Right lobe of liver (tissue), 6 donors: ENCODE results near the gene CUTC. TPM values are rescaled to one million over a fixed set of nuclear protein-coding genes. Genes with fewer than 3 reads are reported as not detected.

Experiments
- ATAC-seq, 4 donors: fragments of 200-7000 bp; cut with Tn5 transposase; one replicate each; pipeline ENCODE4 v1.9.1; 2020; ENCODE audit warnings: mild to moderate bottlenecking in 4 of 4, moderate library complexity in 4 of 4
- DNase-seq, 3 donors: peaks; one replicate each; pipeline ENCODE4 v3.0.0-alpha.2; 2020
- H3K27ac ChIP-seq, 3 donors: fragments of 200-600 bp; one replicate each; pipeline ENCODE4 v1.8.0; 2022
- H3K27me3 ChIP-seq, 2 donors: fragments of 200-600 bp; one replicate each; pipeline ENCODE4 v1.8.0; 2022
- H3K36me3 ChIP-seq, 4 donors: fragments of 200-600 bp; sonication (generic) in 1 of 4; one replicate each; pipeline versions ENCODE4 v1.5.1 to v1.8.0; 2017 to 2022; ENCODE audit warnings: control low read depth in 1 of 4
- H3K4me1 ChIP-seq, 4 donors: fragments of 200-600 bp; sonication (generic) in 1 of 4; one replicate each; pipeline versions ENCODE4 v1.5.1 to v1.8.0; 2017 to 2022; ENCODE audit warnings: control low read depth in 1 of 4
- H3K4me3 ChIP-seq, 3 donors: fragments of 200-600 bp; one replicate each; pipeline ENCODE4 v1.8.0; 2022
- H3K9me3 ChIP-seq, 4 donors: fragments of 200-600 bp; sonication (generic) in 1 of 4; one replicate each; pipeline versions ENCODE4 v1.5.1 to v1.8.0; 2017 to 2022; ENCODE audit warnings: control low read depth in 1 of 4
- POLR2A ChIP-seq: fragments of 450-650 bp; IDR thresholded peaks from one replicate; pipeline ENCODE4 v1.6.1; 2017; ENCODE audit warnings: antibody characterized with exemption, mild to moderate bottlenecking
- WGBS: methylation state at CpG from one replicate; pipeline ENCODE4 v1.1.6; 2018; ENCODE audit warnings: low coverage, low lambda C conversion rate; ENCODE audit not compliant: insufficient coverage; ENCODE audit errors: missing lambda C conversion rate; 5-methylcytosine and 5-hydroxymethylcytosine counted together
- intact Hi-C, 2 donors: fragments of 100-400 bp; cut with DNase I; formaldehyde crosslinking; loops; one replicate each; pipeline versions ENCODE4 v1.11.2 to v1.14.1; 2022
- total RNA-seq, 6 experiments: library from RNA; depleted of rRNA in 2 of 6; stranded (reverse); fragments of >200 nt in 2 of 6; fragmentation: NEBNext Ultra II Directional in 3 of 6; extraction: Animal tissue kit (Norgen Biotek cat#: 25700) in 3 of 6; gene quantifications; one replicate each; pipeline versions ENCODE4 v1.1.0 to v1.2.4, GENCODE V29; 2016 to 2023
- TF ChIP-seq, protein P1 (sequence below), 4 donors: fragments of 200-600 bp in 3 of 4; fragments of 450-650 bp in 1 of 4; IDR thresholded peaks; one replicate each; pipeline versions ENCODE4 v1.5.1 to v1.8.0; 2016 to 2022; ENCODE audit warnings: antibody characterized with exemption in 4 of 4, mild to moderate bottlenecking in 2 of 4
- donor health status: DM: no; HTN: yes; CAD: no.
- donor health status: DM: no; HTN: no; CAD: no.
- donor health status: DM: no; HTN: no; CAD: no.
- donor health status: DM: no; HTN: yes; CAD: no.
- donor health status: DM: no; HTN: yes; CAD: no.

Gene CUTC
- total RNA-seq, 6 experiments from 2014 or later = 10.2 to 22.8 (median 15.8) TPM

DNA sequence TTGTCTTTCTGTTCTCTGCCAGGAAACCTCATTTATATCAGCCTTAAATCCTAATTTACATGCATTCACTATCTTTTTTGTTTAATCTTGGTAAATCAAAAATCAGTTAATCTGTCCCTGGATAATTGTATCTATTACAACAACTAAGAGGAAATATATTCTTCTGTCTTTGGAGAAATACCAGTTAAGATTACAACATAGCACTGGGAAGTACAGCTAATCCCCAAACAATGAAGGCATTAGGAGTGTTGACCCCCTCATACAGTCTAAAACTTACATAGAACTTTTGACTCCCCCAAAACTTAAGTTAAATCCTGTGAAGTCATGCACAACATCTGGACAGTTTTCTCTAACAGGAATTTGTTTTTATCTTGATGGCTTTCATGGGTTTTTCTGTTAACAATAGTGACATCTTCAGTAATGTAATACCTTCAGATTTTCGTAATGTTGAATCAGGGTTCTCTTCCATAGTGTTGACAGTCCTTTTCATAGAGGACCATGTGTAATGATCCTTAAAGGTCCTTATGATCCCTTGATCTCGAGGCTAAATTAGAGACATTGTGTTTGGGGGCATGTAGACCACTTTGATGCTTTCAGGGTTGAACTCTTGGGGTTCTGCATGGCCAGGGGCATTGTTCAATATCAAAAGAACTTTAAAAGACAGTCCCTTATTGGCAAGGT, 26.3 kb downstream of the CUTC start:
- Histone ChIP-seq H3K27ac (no peak overlapping the region), H3K9me3 (no peaks in the 10 kb centered on the region), H3K36me3 (peaks cover 0 to 21% (median 6%) of the 10 kb centered on the region in 4 donors), H3K27me3 (no peaks in the 10 kb centered on the region), H3K4me1 (peaks cover 0 to 28% (median 10%) of the 10 kb centered on the region in 4 donors), H3K4me3 (no peak overlapping the region)
- intact Hi-C loops = no loop called here
- DNase-seq (no peak), ATAC-seq (no peak)
- TF ChIP-seq, protein P1, sequence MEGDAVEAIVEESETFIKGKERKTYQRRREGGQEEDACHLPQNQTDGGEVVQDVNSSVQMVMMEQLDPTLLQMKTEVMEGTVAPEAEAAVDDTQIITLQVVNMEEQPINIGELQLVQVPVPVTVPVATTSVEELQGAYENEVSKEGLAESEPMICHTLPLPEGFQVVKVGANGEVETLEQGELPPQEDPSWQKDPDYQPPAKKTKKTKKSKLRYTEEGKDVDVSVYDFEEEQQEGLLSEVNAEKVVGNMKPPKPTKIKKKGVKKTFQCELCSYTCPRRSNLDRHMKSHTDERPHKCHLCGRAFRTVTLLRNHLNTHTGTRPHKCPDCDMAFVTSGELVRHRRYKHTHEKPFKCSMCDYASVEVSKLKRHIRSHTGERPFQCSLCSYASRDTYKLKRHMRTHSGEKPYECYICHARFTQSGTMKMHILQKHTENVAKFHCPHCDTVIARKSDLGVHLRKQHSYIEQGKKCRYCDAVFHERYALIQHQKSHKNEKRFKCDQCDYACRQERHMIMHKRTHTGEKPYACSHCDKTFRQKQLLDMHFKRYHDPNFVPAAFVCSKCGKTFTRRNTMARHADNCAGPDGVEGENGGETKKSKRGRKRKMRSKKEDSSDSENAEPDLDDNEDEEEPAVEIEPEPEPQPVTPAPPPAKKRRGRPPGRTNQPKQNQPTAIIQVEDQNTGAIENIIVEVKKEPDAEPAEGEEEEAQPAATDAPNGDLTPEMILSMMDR (IDR thresholded peaks at IDR 0.05) = no peak
- TF ChIP-seq POLR2A = no peak
- WGBS = 95% methylated on average over 2 of the region's 2 CpGs

DNA sequence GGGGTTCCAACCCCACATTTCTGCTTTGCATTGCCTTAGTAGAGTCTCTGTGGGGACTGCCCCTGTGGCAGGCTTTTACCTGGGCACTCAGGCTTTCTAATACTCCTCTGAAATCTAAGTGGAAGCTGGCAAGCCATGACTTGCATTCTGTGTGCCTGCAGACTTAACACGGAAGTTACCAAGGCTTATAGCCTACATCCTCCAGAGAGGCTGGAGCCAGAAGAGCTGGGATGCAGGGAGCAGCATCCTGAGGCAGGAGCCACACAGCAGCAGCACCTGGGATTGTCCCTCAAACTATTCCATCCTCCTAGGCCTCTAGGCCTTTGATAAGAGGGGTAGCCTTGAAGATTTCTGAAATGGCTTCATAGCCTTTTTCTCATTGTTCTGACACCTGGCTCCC, 28.3 kb downstream of the CUTC start:
- Histone ChIP-seq H3K4me3 (no peak overlapping the region), H3K27me3 (no peaks in the 10 kb centered on the region), H3K9me3 (no peaks in the 10 kb centered on the region), H3K36me3 (peaks cover 0 to 19% (median 6%) of the 10 kb centered on the region in 4 donors), H3K27ac (no peak overlapping the region), H3K4me1 (peaks cover 0 to 11% (median 2%) of the 10 kb centered on the region in 4 donors)
- 100% methylated on average over 1 of the region's 1 CpG for WGBS
- no peak for TF ChIP-seq POLR2A
- TF ChIP-seq, protein P1 (IDR thresholded peaks at IDR 0.05) = no peak
- DNase-seq = no peak
- ATAC-seq = no peak
- intact Hi-C loops = no loop called here

DNA sequence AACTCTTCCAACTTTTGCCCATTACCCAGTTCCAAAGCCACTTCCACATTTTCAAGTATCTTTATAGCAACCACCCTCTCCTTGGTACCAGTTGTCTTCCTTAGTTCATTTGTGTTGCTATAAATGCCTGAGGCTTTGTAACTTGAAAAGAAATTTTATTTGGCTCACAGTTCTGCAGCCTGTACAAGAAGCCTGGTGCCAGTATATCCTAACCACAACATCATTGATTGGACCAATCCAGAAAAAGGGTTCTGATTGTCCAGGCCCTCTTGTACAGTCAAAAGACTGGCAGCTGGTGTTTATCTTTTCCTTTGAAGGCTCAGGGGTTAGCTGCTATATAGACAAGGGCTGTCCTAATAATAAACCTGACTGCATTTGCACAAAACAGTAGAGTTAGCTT, 29.3 kb downstream of the CUTC start:
- H3K4me3 ChIP-seq = no peak overlapping the region
- H3K27me3 ChIP-seq = no peaks in the 10 kb centered on the region
- peaks cover 0 to 5% (median 0%) of the 10 kb centered on the region in 4 donors for H3K4me1 ChIP-seq
- intact Hi-C loops = no loop called here
- TF ChIP-seq, protein P1 (IDR thresholded peaks at IDR 0.05) = no peak
- no peak for TF ChIP-seq POLR2A
- no peak for DNase-seq
- no peak overlapping the region for H3K27ac ChIP-seq
- no peak for ATAC-seq
- peaks cover 0 to 9% (median 3%) of the 10 kb centered on the region in 4 donors for H3K36me3 ChIP-seq
- H3K9me3 ChIP-seq = no peaks in the 10 kb centered on the region

DNA sequence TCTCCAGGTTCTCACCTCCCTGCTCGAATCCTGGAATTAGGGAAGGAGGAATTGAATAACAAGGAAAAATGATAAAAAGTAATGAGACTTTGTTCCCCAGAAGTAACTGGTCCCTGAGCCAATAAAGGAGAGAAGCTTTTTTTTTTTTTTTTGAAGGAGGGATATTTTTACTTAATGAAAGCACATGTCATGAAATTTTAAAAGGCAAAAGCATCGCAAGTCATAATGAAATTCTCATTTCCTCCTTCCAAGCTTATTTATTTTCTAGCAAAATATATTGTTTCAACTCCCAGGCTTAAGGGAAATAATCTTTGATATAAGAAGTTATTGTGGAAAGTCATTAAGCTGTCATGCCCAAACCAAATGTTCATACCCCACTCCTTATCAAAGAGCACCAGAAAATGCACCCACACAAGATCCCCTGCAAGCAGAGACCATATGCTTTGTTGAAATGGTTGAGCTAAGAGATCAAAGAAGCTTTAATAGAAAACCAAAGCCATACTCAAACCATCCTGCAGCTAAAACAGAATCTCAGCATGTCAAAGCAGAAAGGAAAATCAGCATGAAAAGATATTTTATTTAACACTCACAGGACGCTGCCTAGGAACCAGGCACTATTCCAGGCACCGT, 33.8 kb downstream of the CUTC start:
- DNase-seq (no peak), ATAC-seq (no peak)
- TF ChIP-seq POLR2A = no peak
- TF ChIP-seq, protein P1 (IDR thresholded peaks at IDR 0.05) = no peak
- Histone ChIP-seq H3K9me3 (no peaks in the 10 kb centered on the region), H3K4me3 (no peak overlapping the region), H3K36me3 (no peaks in the 10 kb centered on the region), H3K27ac (no peak overlapping the region), H3K27me3 (no peaks in the 10 kb centered on the region), H3K4me1 (peaks cover 0 to 11% (median 5%) of the 10 kb centered on the region in 4 donors)
- intact Hi-C loops = no loop called here
- WGBS = 52% methylated on average over 4 of the region's 4 CpGs
